Karpas-422 (cell line): ENCODE measurements around the gene TMEM132E. TPM values are rescaled to one million over a fixed set of nuclear protein-coding genes. Genes with fewer than 3 reads are reported as not detected.

Experiments
- DNase-seq: peaks from one replicate; pipeline ENCODE4 v3.0.0-alpha.2; 2015
- H2AFZ ChIP-seq: fragments of 200-600 bp; sonication (generic); 2 replicates; pipeline ENCODE4 v1.6.1; 2014; ENCODE audit warnings: antibody characterized with exemption, low read length, mixed read lengths
- H3K27ac ChIP-seq: fragments of 200-600 bp; sonication (generic); 2 replicates; pipeline ENCODE4 v1.5.1; 2014; ENCODE audit warnings: mild to moderate bottlenecking, low read length, moderate library complexity
- H3K27me3 ChIP-seq: fragments of 200-600 bp; sonication (generic); 2 replicates; pipeline ENCODE4 v1.6.1; 2014; ENCODE audit warnings: low read length, mixed read lengths
- H3K36me3 ChIP-seq: fragments of 200-600 bp; sonication (generic); 2 replicates; pipeline ENCODE4 v1.6.1; 2014; ENCODE audit warnings: low read length, mixed read lengths; ENCODE audit not compliant: insufficient read depth
- H3K4me1 ChIP-seq: fragments of 200-600 bp; sonication (generic); 2 replicates; pipeline ENCODE4 v1.6.1; 2014; ENCODE audit warnings: mild to moderate bottlenecking, low read length, mixed read lengths
- H3K4me2 ChIP-seq: fragments of 200-600 bp; sonication (generic); 2 replicates; pipeline ENCODE4 v1.6.1; 2014; ENCODE audit warnings: low read length, low read depth, mild to moderate bottlenecking; ENCODE audit not compliant: poor library complexity, severe bottlenecking
- H3K4me3 ChIP-seq: fragments of 200-600 bp; sonication (generic); 2 replicates; pipeline ENCODE4 v1.5.1; 2014; ENCODE audit warnings: mild to moderate bottlenecking, antibody characterized with exemption, low read length, mixed read lengths
- H3K79me2 ChIP-seq: fragments of 200-600 bp; sonication (generic); 2 replicates; pipeline ENCODE4 v1.6.1; 2014; ENCODE audit warnings: mild to moderate bottlenecking, low read length, mixed read lengths
- H3K9ac ChIP-seq: fragments of 200-600 bp; sonication (generic); 2 replicates; pipeline ENCODE4 v1.6.0; 2014; ENCODE audit warnings: low read length
- H3K9me2 ChIP-seq: fragments of 200-600 bp; sonication (generic), shearing (Covaris generic); replicated peaks from 2 replicates; pipeline ENCODE4 v1.6.0; 2014; ENCODE audit warnings: mild to moderate bottlenecking, low read length, moderate library complexity; ENCODE audit not compliant: insufficient read depth
- H3K9me3 ChIP-seq: fragments of 300-700, 200-600 bp; sonication (generic); 2 replicates; pipeline ENCODE4 v1.6.1; 2014; ENCODE audit warnings: low read length, mixed read lengths
- H4K20me1 ChIP-seq: fragments of 200-600 bp; sonication (generic); 2 replicates; pipeline ENCODE4 v1.6.1; 2014; ENCODE audit warnings: mild to moderate bottlenecking, antibody characterized with exemption, low read length, low read depth; ENCODE audit not compliant: insufficient read depth
- total RNA-seq: library from RNA; depleted of rRNA; stranded (reverse); fragments of >200 nt; shearing (Covaris generic); gene quantifications from 2 replicates; pipeline ENCODE4 v1.2.3, GENCODE V29; 2014; ENCODE audit warnings: low replicate concordance

TMEM132E gene
- total RNA-seq, 1 experiment from 2014 or later, result not detected

DNA sequence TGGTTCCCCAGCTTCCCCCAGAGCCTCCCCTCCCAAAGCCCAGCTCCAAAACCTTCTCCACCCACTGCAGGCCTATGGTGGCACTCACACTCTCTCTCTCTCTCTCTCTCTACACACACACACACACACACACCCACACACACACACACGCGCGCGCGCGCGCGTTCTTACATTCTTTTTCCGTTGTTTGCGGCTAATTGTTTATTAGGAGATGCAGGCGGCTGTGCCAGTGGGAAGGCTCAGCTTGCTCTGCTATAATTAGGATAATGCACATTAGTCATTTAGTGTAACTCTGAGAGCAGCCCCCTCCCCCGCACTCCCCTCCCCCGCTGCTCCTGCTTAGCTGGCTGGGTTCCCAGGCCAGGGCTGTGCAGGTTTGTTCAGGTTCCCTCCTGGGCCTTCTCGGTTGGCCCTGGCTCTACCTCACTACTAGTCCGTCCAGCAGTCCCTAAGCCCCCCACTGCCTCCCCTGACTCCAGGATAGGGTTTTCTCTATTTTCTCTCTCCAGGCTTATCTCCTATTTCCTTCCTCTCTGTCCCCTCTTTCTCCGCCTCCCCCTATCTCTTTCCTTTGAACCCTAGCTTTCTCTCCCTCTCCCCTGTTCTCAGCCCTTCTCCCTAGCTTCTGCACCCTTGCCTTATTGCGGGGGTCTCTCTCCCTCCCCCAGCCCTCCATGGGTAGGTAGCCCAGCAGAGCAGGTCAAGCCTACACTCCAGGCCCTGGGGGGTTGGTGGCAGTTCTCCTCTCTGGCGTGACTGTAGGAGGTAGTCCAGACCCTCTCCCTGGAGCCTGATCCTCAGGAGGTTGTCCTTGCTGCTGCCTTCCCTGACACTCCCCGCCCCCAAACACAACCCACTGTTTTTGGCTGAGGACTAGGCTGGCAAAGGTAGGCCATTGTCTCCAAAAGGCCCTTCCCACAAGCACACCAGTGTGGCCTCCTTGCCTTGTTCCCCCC lies 34.0 kb downstream of the TMEM132E start:
- Histone ChIP-seq H3K36me3 (no peaks in the 10 kb centered on the region), H3K9ac (no peak overlapping the region), H3K27ac (no peak overlapping the region), H3K4me3 (no peak overlapping the region), H3K4me2 (no peak overlapping the region), H3K27me3 (no peaks in the 10 kb centered on the region), H3K9me2 (no peaks in the 10 kb centered on the region), H3K9me3 (no peaks in the 10 kb centered on the region), H3K79me2 (no peaks in the 10 kb centered on the region), H3K4me1 (no peaks in the 10 kb centered on the region), H4K20me1 (no peaks in the 10 kb centered on the region), H2AFZ (no peak overlapping the region)
- no peak for DNase-seq

DNA sequence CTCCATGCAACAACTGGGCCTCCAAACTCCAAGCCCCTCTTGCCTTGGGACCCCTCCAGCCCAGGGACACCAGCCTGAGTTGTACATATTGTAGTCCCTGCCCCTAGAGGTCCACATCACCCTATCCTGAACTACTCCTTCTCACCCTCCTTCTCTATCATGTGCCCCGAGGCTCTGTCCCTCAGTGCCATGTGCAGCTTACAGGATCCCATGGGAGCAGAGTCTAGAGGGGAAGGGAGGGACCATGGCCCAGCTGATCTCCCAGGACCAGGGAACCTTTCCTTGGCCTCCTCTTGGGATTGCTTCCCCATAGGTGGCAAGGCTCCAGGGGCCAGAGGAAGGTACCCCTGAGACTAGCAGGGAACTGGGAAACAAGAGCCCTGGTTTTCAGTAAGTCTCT lies 35.3 kb downstream of the TMEM132E start:
- H3K9me3 ChIP-seq, result no peaks in the 10 kb centered on the region
- no peak for DNase-seq
- H3K4me3 ChIP-seq, result no peak overlapping the region
- H3K9me2 ChIP-seq, result no peaks in the 10 kb centered on the region
- no peak overlapping the region for H3K27ac ChIP-seq
- H2AFZ ChIP-seq, result no peak overlapping the region
- no peaks in the 10 kb centered on the region for H3K4me1 ChIP-seq
- no peaks in the 10 kb centered on the region for H3K79me2 ChIP-seq
- no peaks in the 10 kb centered on the region for H3K36me3 ChIP-seq
- H3K4me2 ChIP-seq, result no peak overlapping the region
- no peaks in the 10 kb centered on the region for H3K27me3 ChIP-seq
- no peak overlapping the region for H3K9ac ChIP-seq
- no peaks in the 10 kb centered on the region for H4K20me1 ChIP-seq

DNA sequence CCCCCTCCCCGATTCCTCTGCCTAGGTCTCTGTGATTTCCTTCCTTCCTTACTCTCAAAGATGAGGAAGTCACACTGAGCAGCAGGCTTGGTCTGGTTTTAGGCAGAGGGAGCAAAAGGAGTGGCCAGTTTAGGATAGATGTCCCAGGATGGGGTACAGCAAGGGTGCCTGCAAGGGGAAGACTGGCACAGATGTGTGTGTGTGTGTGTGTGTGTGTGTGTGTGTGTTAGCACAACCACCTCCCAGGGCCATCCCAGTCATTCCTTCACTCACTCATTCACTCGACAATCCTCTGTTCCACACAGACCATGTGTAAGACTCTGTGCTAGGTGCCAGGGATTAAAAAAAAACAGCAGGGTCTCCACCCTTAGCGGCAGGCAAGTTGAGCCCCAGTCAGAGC lies 35.9 kb downstream of the TMEM132E start:
- Histone ChIP-seq H3K27me3 (no peaks in the 10 kb centered on the region), H3K9me2 (no peaks in the 10 kb centered on the region), H2AFZ (no peak overlapping the region), H4K20me1 (no peaks in the 10 kb centered on the region), H3K4me1 (no peaks in the 10 kb centered on the region), H3K4me2 (no peak overlapping the region), H3K27ac (no peak overlapping the region), H3K4me3 (no peak overlapping the region), H3K36me3 (no peaks in the 10 kb centered on the region), H3K79me2 (no peaks in the 10 kb centered on the region), H3K9ac (no peak overlapping the region), H3K9me3 (no peaks in the 10 kb centered on the region)
- DNase-seq, result no peak

DNA sequence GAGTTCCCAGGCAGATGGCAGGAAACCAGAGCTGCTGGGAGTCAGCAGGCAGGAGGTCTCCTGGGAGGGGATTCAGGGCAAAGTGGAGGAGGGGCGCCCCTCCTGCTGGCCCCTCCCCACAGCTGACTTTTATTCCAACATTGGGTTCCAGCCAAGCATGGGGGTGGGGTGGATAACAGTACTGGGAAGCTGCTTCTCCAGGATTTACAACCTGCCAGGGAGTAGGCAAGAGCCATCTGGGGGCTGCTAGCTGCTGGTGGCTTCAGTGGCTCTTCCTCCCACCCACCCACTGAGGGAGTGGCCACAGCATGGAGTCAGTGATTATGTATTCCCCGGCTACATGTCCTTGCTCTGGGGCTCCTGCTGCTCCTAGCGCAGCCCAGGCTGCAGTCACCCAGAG lies 36.8 kb downstream of the TMEM132E start:
- Histone ChIP-seq H3K27me3 (no peaks in the 10 kb centered on the region), H3K9ac (no peak overlapping the region), H3K4me2 (no peak overlapping the region), H3K4me1 (no peaks in the 10 kb centered on the region), H3K9me2 (no peaks in the 10 kb centered on the region), H2AFZ (no peak overlapping the region), H3K4me3 (no peak overlapping the region), H3K79me2 (no peaks in the 10 kb centered on the region), H3K27ac (no peak overlapping the region), H3K36me3 (no peaks in the 10 kb centered on the region), H4K20me1 (no peaks in the 10 kb centered on the region), H3K9me3 (no peaks in the 10 kb centered on the region)
- no peak for DNase-seq

DNA sequence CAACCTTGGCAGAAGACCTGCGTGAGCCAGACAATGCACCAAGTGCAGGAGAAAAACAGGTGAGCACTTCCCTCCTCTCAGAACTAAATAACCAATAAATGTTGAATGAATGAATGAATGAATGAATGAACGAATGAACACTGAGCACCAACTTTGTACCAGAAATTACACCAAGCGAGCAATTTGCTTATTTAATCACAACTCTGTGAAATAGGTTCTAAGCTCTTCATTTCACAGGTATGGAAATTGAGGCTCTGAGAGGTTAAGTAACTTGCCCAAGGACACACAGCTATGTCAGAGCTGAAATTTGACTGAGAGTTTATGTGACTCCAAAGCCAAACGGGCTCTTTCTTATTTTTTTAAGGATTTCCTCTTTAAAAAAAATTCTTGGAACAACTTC lies 38.0 kb downstream of the TMEM132E start:
- Histone ChIP-seq H2AFZ (no peak overlapping the region), H3K9me2 (no peaks in the 10 kb centered on the region), H3K9ac (no peak overlapping the region), H3K4me2 (no peak overlapping the region), H3K4me3 (no peak overlapping the region), H3K27ac (no peak overlapping the region), H3K27me3 (no peaks in the 10 kb centered on the region), H3K79me2 (no peaks in the 10 kb centered on the region), H3K36me3 (no peaks in the 10 kb centered on the region), H4K20me1 (no peaks in the 10 kb centered on the region), H3K9me3 (no peaks in the 10 kb centered on the region), H3K4me1 (no peaks in the 10 kb centered on the region)
- no peak for DNase-seq

DNA sequence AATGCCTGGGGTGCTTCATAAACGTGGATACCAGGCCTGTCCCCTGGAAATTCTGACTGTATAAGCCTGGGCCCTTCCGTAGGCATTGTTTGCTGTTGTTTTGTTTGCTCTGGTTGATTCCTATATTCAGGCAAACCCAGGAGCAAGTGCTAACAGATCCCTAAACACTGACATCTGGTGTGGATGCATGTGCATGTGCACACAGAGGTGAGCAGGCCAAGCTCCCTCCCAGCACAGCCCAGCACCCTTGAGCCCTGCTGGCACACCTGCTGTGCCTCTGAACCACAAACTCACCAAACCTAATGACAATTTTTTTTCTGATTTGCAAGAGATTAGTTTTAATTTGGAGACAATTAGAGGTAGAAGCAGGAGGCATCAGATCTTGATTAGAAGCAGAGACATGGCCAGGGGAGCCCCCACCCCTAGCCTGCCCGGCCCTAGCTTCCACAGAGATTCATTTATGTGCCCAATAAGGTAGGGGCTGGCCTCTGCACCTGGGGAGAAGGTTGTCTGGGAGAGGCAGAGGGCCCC lies 40.4 kb downstream of the TMEM132E start:
- Histone ChIP-seq H3K4me1 (no peaks in the 10 kb centered on the region), H3K4me2 (no peak overlapping the region), H3K27ac (no peak overlapping the region), H3K9ac (no peak overlapping the region), H3K4me3 (no peak overlapping the region), H4K20me1 (no peaks in the 10 kb centered on the region), H3K27me3 (no peaks in the 10 kb centered on the region), H2AFZ (no peak overlapping the region), H3K79me2 (no peaks in the 10 kb centered on the region), H3K36me3 (no peaks in the 10 kb centered on the region), H3K9me2 (no peaks in the 10 kb centered on the region), H3K9me3 (no peaks in the 10 kb centered on the region)
- no peak for DNase-seq

DNA sequence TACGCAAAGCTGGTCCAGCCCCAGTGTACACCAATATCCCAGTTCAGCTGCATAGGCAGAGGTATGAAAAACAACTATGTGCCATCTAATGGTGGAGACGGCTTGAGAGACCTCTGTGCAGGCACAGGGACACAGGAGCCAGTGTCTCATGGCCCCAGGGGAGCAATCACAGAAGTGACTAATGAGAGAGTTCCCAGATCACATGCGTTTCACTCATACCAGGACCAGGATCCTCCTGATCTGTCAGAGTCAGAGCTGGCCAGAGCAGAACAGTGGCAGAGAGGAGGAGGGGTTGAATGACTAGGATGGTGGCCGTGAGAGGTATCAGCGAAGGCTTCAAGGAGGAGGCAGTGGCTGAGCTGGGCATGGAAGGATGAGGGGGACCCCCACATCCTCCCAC lies 41.1 kb downstream of the TMEM132E start:
- H3K27ac ChIP-seq, result no peak overlapping the region
- H3K9ac ChIP-seq, result no peak overlapping the region
- no peaks in the 10 kb centered on the region for H3K27me3 ChIP-seq
- H3K9me2 ChIP-seq, result no peaks in the 10 kb centered on the region
- no peak overlapping the region for H3K4me2 ChIP-seq
- no peak overlapping the region for H3K4me3 ChIP-seq
- DNase-seq, result no peak
- H3K36me3 ChIP-seq, result no peaks in the 10 kb centered on the region
- no peaks in the 10 kb centered on the region for H3K79me2 ChIP-seq
- H3K4me1 ChIP-seq, result no peaks in the 10 kb centered on the region
- no peak overlapping the region for H2AFZ ChIP-seq
- H3K9me3 ChIP-seq, result no peaks in the 10 kb centered on the region
- H4K20me1 ChIP-seq, result no peaks in the 10 kb centered on the region

DNA sequence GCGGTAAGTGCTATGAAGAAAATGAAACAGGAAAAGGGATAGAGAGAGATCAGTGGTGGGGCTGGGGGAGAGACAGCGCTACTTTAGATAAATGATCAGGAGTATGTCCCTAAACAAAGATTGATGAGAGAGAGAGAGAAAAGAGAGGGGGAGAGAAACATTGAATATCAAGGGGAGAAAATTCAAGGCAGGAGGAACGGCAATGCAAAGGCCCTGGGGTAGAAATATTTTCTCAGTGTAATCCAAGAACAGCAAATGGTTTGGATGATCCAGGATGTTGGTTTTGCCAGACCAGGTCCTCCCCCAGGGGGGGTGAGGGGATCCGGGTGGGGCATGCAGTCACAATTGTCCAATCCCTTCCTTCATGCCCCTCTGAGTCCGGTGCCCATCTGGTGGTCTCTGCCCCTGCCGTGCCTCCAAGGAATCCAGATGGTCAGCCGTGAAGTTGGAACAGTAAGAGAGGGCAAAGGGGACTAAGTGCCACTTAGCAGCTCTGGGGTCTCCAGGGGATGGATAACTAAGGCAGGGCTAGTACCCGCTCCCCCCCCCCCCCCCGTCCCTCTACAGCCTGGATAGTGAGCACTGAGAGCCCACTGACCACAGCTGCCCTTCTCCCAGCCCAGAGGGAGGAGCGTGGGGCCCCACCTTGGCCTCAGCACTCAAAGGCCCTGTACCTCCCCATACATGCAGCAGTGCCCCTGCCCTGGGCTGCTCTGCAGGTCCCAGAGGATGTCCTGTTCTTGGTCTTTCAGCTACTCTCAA lies 43.7 kb downstream of the TMEM132E start:
- no peaks in the 10 kb centered on the region for H3K4me1 ChIP-seq
- H3K4me2 ChIP-seq, result no peak overlapping the region
- H3K27ac ChIP-seq, result no peak overlapping the region
- no peak for DNase-seq
- H3K9me2 ChIP-seq, result no peaks in the 10 kb centered on the region
- no peaks in the 10 kb centered on the region for H3K79me2 ChIP-seq
- no peak overlapping the region for H2AFZ ChIP-seq
- no peak overlapping the region for H3K4me3 ChIP-seq
- H3K27me3 ChIP-seq, result no peaks in the 10 kb centered on the region
- H3K9ac ChIP-seq, result no peak overlapping the region
- H3K9me3 ChIP-seq, result no peaks in the 10 kb centered on the region
- H3K36me3 ChIP-seq, result no peaks in the 10 kb centered on the region
- no peaks in the 10 kb centered on the region for H4K20me1 ChIP-seq
